GM18909 (cell line): ENCODE measurements around the gene GRAMD4.

ENCODE experiments used
- ATAC-seq: cut with Tn5 transposase; IDR thresholded peaks from one replicate; pipeline ENCODE4 v1.9.1; 2021; ENCODE audit warnings: mild to moderate bottlenecking; ENCODE audit not compliant: unreplicated experiment, poor library complexity

GRAMD4 gene

DNA sequence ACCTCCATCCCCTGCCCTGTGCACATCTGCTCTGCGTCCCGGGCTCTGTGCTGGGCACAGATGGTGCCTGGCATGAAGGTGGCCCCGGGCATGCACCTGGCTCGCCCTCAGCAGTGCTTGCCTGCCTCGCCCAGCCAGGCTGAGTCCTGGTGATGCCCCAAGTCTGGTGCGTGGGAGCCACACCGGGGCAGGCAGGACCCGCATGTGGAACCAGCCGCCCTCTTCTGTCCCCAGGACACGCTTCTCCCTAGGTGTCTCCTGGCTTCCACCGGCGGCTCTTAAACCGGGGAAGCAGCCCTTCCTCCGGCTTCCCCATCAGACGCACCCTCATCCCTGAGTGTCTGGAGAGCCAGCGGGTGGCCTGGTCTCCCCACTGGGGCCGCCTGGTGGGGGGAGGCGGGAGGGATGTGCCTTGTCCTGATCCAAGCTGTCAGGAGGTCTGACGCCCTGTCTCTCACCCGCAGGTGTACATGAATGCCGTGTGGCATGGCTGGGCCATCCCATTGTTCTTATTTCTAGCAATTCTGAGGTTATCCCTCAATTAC is 45.0 kb downstream of the GRAMD4 start:
- no peak for ATAC-seq

GRCh38 chr22:46665751-46666280 is 45.6 kb downstream of the GRAMD4 start:
- ATAC-seq: no peak

- ATAC-seq: no peak
Observed at GRCh38 chr22:46666577-46667244, 46.5 kb downstream of the GRAMD4 start.

GRCh38 chr22:46667245-46667623 is 47.0 kb downstream of the GRAMD4 start:
- no peak for ATAC-seq

DNA sequence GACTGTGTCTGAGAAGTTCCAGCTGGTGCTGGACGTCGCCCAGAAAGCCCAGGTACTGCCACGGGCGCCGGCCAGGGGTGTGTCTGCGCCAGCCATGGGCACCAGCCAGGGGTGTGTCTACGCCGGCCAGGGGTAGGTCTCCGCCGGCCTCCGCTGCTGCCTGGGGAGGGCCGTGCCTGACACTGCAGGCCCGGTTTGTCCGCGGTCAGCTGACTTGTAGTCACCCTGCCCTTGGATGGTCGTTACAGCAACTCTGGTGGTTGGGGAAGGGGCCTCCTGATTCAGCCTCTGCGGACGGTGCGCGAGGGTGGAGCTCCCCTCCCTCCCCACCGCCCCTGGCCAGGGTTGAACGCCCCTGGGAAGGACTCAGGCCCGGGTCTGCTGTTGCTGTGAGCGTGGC is 47.9 kb downstream of the GRAMD4 start:
- no peak for ATAC-seq

DNA sequence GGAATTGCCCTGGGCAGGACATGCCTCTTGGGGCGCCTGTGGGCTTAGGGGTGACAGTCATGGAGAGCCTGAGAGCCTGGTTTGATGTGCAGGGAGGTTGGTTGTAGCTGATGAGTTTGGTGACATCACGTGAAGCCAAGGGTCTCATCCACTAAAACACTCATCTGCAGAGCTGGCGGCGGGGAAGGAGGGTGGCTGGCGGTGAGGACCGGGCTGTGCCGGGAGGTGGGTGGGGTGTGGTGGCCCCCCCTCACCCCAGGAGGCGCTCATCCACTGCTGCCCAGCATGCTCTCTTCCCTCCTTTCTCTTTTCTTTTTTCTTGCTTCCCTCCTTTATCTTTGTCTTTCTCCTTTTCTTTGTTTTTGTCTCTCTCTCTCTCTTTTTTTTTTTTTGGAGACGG is 49.0 kb downstream of the GRAMD4 start:
- ATAC-seq: no peak

DNA sequence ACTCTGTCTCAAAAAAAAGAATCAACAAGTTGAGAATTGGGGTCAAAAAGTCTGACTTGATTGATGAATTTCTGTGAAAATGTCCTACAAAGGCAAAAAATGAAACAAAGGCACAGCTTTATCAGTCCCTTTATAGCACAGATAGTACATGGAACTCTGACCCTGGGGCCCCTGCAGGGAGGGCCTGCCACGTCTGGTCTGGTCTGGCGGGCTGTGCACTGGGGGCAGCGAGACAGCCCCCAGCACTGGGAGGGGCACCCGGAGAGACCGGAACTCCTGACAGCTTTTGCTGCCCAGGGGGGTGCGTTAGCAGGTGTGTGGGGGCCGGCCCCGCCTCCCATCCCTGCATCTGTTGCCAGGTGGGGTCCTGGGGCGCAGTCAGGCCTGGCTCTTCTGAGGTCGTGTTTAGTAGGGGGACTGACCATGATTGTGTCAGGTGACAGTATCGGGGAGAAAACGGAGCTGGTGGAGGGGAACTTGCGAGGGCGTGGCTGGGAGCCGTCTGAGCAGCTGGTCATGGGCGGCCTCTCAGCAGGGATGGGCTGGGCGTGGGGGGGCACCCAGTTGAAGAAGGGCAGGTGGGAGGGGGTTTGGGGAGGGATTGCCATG is 51.7 kb downstream of the GRAMD4 start:
- ATAC-seq: no peak

DNA sequence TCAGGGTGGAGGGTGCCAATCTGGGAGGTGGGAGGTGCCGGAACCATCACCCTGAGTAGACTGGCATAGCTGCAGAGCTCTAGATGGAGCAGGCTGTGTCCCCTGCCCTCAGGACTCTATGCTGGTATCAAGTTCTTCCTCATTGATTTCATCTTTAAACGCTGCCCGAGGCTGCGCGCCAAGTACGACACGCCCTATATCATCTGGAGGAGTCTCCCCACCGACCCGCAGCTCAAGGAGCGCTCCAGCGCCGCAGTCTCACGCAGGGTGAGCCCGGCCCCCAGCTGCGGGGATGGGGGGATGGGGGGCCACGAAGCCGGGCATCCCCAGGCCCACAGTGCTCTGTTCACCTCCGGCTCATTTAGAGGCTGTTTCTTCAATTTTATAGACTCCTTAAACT is 52.5 kb downstream of the GRAMD4 start:
- no peak for ATAC-seq

DNA sequence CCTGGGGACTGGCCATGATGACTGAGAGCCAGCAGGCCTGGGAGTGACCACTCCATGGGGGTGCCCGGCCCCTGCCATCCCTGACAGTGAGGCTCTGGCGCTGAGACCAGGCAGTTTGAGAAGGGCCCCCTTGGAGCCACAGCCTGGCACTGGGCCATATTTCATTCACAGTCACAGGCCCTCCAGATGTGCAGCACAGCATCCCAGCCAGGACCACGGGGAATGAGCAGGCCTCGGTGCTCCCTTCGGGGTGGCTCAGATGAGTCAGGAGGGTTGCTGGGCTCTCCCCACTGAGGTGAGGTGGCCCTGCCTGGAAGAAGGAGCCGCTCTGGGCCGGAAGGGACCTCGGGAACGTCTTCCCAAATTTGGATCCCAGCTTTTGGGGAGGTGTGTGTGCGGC is 53.0 kb downstream of the GRAMD4 start:
- no peak for ATAC-seq

GRCh38 chr22:46673662-46674236 is 53.6 kb downstream of the GRAMD4 start:
- no peak for ATAC-seq

DNA sequence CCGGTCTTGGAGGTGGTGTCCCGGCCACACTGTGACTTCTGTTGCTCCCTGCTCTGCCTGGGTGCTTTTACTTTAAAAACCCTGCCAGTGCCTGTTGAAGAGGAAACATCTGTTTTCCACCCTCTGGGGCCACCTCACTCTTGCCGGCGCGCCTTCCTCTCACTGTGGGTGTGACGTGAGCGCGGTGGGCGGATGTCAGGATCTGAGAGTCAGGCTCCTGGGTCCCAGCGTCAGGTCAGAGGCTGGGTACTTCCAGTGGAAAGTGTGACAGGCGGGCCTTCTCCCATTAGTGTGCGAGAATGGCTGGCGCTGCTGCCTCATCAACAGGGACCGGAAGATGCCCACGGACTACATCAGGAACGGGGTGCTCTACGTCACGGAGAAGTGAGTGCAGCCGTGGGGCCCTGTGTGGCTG is 54.2 kb downstream of the GRAMD4 start:
- no peak for ATAC-seq

GRCh38 chr22:46674906-46675305 is 54.7 kb downstream of the GRAMD4 start:
- ATAC-seq: no peak

GRCh38 chr22:46675479-46675878 is 55.3 kb downstream of the GRAMD4 start:
- ATAC-seq: no peak

DNA sequence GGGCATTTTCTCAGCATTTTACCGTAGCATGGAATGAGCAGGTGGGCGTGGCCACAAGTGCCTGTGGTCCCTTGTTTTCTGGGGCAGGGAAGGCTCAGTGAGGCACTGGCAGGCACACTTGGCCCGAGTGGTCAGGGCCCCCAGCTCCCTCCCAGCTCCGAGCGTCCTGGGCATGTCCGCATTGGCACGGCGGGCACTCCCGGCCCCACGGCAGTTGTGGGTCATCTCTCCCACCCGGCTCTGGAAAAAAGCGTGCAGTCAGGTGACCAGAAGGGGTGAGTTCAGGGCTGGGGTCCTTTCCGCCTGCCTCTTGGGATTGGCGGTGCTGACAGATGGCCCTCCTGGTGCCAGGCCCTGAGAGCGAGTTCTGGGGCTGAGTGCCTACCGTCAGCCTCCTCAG is 55.8 kb downstream of the GRAMD4 start:
- ATAC-seq: no peak

GRCh38 chr22:46676479-46676878 is 56.3 kb downstream of the GRAMD4 start:
- no peak for ATAC-seq

DNA sequence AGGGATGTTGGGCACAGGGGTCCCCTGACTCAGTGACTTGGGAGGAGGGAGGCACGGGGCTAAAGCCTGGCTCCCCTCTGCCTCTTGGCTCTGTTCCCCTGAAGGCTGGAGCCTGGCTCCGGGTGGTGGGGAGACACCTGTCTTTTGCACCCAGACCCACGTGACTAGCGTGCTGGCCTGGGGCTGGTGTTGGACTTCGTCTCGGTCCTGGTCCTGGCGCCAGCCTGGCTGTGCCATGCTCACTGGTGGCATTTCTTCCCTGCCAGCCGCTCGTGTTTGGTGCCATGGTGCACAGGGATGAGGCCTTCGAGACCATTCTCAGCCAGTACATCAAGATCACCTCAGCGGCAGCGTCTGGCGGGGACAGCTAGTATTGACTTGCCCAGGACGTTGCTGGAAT is 56.7 kb downstream of the GRAMD4 start:
- ATAC-seq: no peak

DNA sequence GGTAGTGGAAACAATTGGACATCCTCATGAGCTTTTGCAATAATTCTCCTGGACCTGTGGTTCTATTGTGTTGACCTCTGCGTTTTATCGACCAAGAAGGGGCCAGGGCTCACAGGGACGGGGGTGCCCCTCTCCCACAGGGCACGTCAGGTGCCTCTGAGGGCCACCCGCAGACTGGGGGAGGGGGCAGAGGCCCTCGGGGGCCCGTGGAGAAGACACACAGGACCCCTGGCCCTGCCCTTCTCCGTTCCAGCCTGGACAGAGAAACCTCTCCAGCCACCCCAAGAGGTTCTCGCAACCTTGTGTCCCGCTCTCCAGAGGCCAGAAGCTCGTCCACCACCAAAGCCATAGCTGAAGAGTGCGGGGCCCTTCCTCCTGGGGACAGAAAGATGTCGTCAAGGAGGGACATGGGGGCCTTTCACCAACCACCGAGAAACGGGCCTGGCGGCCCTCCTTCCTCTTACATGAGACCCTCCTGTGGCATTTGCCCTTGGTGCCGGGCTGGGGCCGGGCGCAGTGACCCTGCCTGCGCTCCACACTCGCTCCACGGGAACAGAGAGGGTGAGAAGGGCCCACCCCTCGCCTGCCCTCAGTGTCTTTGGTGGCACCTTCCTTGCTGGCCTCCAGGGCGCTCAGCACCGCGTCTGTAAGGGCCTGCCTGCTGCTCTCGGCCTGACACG is 57.3 kb downstream of the GRAMD4 start:
- ATAC-seq: no peak

GRCh38 chr22:46678003-46678657 is 57.9 kb downstream of the GRAMD4 start:
- ATAC-seq: no peak

DNA sequence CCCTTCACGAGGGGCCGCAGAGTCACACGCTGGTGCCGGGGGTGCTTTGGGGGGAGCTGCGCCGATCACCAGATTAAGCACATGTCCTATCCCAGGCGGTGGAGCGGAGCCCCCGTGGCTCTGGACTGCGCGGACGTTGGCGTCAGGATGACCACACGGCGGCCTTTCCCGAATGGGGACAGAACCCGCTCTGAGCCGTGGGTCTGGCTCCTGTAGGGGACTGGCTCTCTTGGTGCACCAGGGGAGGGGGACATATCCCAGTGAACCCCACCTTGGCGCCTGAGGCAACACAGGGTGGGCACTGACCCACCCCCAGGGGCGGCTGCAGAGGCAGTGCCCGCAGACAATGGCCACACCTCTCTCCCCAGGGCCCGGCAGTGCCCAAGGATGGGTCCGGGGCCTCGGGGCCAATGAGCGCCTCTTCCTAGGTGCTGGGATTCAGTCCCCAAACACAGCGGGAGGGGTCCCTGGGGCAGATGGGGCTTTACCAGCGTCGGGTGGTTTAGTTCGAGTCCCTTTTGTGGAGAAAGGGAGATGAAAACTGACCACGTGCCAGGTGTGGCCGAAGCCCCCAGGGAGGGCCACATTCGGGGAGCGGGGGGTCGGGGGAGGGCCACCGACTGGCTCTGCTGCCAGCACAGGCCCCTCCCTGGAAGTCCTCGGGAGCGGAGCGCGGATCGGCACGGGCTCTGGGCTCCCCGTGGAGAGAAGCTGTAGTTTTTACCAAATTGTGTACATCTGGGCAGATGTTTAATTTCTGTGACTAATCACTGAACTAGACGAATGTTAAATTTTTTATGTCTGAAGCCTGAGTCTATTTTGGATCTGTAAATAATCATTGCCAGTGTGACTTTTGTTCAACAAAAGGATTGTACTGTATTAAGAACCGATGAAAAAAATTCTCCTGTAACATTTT is 58.9 kb downstream of the GRAMD4 start:
- no peak for ATAC-seq
